T47D (cell line): ENCODE measurements around the gene NALCN.

Experiments used
- DNase-seq, 2 experiments: peaks; one replicate each; pipeline versions ENCODE4 v3.0.0 to v3.0.0-alpha.2; 2011 to 2012; ENCODE audit warnings: low read depth in 1 of 2, low spot score in 1 of 2
- JUND ChIP-seq: IDR thresholded peaks from 2 replicates; pipeline ENCODE4 v1.6.1; 2012; ENCODE audit warnings: low read depth
- in situ Hi-C: cut with HindIII; loops from 2 replicates; pipeline ENCODE4 v1.10.0; 2016; ENCODE audit warnings: low sequenced_read_pairs, low pct_unique_long_range_greater_than_20kb

Gene NALCN

DNA sequence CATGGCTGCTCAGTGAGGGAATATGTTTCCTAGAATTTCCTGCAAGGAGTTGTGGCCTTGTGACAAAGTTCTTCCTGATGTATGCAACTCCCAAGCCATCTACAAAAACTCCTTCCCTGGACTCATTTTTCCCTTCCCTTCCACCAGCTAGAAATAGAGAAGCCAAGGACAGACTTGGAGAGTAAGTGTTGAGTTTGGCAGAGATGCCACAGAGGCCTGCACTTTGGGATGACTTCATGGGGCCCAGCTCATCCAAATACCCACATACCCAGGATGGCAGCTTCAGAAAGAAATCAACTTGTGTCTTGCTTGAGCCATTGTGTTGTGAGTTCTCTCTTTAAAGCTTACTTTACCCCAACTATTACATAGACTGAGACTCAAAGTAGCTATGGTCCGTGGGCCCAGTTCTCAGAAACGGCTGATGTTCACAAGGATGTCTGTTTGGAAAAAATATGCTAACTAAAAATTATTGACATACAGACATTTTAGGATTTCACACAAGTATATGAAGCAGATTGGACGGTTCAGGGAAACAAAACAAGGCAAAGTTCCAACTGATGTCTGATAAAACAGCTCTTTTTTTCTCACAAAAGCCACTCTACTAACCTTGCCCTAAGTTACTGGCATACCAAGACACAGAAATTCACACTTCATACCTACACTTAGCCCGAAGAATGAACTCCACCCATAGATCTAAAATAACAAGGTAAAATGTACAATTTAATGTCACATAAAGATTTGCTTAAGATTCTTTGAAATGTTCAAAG is 107.9 kb downstream of the NALCN start:
- no peak for TF ChIP-seq JUND
- in situ Hi-C loops: no loop called here
- no peak for DNase-seq

DNA sequence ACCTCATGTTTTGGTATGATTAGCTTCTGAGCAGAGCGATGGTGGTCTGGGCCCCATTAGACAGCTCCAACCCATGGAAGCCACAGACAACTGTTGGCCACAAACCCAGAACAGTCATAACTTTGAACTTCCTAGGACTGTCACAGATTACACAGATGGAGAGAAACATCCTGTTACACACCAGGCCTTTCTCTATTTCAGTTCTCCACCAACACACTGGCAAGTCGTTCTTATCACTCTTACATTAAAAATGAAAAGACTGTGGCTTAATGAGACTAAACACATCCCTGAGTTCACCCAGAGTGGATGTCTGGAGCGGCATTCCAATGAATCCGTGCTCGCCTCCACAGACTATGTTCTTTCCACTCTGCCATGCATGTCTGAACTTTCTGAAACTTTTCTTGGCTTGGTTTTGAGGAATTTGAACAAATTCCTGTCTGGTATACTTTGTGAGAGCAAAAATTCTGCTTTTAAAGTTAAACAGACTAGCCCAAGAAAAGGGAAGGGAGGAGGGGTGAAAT is 109.1 kb downstream of the NALCN start:
- DNase-seq: no peak
- in situ Hi-C loops: no loop called here
- TF ChIP-seq JUND: no peak

DNA sequence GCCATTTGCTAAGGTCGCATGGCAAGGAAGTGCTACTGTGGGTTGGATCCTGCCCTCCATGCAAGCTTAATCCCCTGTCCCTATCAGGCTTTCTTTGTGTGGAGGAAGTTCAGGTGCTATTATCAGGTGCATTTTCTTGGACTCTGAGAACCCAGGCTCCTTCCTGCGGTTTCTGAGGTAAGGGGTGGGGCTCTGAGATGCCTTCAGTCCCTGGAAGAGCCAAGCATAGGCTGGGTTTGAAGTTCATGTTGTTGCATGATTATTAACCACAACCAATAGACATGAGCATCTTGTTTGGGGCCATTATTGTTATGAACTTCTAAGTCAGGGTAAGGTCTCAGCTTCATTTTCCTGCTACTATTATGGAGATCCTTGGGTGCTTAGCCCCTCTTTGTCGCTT is 109.5 kb downstream of the NALCN start:
- in situ Hi-C loops: no loop called here
- TF ChIP-seq JUND: no peak
- no peak for DNase-seq

DNA sequence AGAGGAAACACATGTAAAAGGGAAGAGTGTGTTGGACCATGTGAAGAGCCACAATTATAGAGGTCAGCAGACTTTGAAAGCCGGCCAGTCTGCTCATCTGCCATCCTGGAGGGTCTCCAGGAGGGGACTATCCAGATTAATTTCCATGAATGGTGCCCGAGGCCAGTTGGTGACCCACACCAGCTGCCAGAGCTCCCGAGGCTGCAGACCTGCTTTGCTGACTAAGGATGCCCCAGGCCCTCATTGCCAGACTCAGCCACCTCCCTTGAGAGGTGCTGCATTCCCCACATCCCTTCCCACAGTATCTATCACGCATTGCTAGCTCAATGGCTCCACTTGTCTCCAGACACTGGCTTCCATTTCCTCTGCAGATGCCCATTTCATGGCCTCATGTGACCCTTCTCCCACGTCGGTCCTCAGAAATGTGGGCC is 110.3 kb downstream of the NALCN start:
- in situ Hi-C loops: no loop called here
- TF ChIP-seq JUND: no peak

DNA sequence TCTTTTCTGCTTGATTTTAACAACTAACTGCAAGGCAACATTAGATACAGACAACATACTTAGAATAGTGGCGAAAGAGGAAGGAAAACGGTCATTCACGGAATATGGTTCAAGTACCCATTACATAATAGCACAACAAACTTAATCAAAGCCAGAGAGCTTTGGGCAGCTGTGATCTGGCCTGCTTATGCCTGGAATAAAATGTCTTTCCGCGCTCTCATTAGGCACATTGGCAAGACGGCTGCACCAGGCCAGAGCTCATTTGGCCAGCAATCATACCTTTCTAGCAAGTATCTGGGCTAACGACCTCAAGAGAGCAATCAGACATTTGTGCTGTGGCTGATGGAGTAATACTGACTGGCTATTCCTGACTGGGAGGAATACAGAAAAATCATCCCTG is 112.8 kb downstream of the NALCN start:
- in situ Hi-C loops: no loop called here
- TF ChIP-seq JUND: no peak
- DNase-seq: no peak

More for the DNA sequence above, 110.3 kb downstream of the NALCN start:
- no peak for DNase-seq

DNA sequence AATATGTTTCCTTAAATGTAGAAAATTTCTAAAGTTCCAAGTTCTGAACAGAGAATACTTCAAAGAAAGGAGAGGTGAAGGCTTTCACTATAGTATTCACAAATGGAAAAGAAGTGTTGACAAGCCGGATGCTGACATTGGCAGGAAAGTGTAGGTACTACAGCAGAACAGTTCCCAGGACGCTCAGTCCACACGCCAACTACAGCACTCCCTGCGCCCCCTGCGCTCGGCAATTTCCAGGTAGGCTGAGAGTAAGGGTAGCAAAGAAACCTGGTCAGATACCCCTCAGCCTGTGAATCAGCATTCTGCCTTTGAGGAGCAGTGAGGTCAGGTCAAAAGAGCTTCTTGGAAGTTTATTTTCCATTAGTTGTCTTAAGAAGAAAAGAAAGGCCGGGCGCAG is 115.3 kb downstream of the NALCN start:
- peak in 1 of 2 experiments; percentile 15 for DNase-seq
- TF ChIP-seq JUND: no peak
- in situ Hi-C loops: no loop called here

DNA sequence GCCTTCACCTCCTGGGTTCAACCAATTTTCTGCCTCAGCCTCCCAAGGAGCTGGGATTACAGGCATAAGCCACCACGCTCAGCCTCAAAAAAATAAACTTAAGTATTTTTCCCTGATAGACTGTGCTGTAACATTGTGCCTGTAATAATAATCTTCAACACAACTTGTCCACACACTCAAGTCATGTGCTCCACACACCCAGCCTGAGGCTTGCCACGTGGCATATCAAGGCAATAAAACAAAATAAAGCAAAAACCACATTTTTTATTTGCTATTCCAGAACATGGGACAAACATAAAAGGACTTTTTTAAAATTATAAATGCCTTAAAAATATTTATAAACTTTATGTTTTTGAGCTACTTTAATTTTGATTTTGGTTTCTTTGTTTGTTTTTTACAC is 115.8 kb downstream of the NALCN start:
- in situ Hi-C loops: no loop called here
- TF ChIP-seq JUND: no peak

DNA sequence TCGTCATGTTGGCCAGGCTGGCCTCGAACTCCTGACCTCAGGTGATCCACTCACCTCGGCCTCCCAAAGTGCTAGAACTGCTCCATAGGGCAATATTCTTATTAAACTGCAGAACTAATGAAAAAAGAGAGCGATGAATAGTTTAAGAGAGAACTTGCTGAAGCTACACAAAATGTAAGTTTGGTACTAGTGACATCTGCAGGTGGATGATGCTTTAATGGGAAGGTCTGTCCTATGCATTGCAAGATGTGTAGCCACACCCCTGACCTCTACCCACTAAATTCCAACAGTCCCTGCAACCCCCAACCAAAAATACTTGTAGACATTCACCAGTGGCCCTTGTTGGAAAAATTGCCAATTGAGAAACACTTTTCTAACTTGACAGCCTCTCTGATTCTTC is 117.8 kb downstream of the NALCN start:
- TF ChIP-seq JUND: no peak
- peak in 1 of 2 experiments; percentile 13 for DNase-seq
- in situ Hi-C loops: no loop called here

More for the DNA sequence above, 115.8 kb downstream of the NALCN start:
- DNase-seq: no peak

DNA sequence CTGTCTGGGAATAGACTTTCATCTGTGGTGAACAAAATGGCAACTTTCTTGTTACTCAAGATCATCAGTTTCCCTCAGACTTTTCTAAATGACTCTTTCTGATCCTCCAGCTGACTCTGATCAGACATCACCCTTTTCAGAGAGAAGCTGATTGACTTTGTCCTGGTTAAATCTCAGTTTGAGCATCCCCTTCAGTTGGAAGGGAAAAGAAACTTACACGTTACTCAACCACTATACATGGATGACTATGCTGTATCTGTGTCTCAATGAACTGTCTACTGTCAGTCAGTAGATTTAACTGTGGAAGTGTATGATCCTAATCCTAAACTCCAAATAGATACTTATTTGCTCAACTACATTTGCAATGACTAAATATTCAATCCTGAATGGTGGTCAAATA is 118.5 kb downstream of the NALCN start:
- in situ Hi-C loops: no loop called here
- no peak for TF ChIP-seq JUND
- DNase-seq: no peak

DNA sequence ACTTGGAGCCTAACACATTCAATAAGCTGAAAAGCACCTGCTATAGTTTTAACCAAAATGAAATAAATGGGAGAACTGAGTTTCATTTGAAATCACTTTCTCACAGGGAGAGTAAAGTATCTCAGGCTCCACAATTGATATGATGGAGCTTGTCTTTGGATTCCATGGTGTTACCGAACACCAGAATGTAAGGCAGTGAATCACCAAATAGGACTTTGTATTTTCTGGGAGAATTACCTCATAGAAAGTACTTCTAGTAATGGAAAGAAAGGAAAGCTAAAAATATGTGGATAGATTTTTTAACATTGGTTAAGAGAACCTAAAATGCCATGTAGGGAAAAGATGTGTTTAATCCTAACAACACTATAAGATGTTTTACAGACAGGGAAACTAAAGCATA is 123.6 kb downstream of the NALCN start:
- no peak for TF ChIP-seq JUND
- DNase-seq: no peak
- in situ Hi-C loops: no loop called here

DNA sequence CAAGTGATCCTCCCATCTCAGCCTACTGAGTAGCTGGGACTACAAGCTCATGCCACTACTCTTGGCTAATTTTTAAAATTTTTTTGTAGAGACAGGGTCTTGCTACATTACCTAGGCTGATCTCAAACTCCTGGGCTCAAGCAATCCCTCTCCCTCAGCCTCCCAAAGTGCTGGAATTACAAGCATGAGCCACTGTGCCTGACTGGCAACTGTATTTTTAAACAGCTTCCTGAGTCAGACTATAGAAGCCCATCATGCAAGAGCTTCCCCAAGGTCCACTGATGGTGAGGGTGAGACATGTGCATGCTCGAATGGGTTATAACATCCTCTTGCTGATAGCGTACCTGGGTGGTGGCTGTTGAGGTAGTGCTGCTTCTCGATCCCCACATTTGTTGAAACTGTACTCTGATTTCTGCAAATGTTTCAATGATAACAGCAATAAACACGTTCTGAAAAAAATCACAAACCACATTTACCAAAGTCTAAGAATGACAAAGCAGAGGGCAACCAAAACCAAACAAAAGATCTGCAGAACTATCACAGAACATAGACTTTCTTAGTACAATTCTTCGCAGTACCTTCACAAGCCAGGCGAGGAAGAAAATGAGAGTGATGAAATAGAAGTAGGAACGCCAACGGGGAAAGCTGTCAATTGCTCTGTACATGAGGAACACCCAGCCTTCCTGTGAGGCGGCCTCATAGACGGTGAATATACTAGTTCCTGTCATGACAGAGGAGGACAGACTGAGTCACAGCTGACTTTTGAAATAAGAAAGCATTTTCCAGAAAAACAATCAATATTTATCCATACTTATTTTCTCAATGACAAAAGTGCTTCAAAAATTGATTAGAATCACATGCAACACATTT is 124.4 kb downstream of the NALCN start:
- in situ Hi-C loops: no loop called here
- DNase-seq: no peak
- no peak for TF ChIP-seq JUND

DNA sequence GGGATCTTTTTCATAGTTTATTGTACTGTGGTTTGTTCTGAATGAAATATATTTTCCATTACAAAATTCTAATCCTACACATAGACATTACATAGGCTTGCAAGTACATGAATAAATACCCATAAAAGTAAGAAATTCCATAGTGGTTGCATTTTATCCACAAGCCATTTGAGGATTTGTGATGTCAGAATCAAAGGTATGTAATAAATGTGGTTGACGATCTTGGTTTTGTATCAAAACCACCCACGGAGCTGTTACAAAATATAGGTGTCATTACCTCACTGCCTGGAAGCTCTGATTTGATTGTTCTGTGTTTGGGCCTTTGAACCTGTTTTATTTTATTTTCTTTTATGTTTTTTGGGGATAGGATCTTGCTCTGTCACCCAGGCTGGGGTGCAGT is 125.1 kb downstream of the NALCN start:
- TF ChIP-seq JUND: no peak
- DNase-seq: no peak
- in situ Hi-C loops: no loop called here

DNA sequence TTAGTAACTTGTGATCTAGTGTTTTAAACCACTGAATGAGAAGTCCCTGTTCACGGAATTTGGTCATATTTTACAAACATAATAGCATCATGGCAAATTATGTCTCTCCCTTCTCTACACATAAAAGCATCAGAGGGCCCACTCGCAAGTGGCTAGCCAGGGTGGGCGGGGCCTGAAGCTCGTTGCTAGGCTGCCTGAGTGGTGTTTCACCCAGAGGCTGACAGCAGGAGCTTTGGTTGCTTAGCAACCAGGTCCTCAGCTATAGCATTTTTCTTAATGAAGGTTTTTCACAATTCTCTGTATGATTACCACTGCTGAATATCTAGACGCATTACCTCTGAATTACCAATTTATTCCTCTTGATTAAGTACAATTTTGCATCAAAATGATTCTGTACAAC is 126.5 kb downstream of the NALCN start:
- no peak for DNase-seq
- in situ Hi-C loops: no loop called here
- no peak for TF ChIP-seq JUND
